ENCODE data around the gene CLEC4F.

GRCh38 chr2:70832386-70832785, 12.0 kb upstream of the CLEC4F start:
- TF ChIP-seq CTCF (conservative IDR thresholded peaks at IDR 0.05; ENCODE audit: low read depth, low read length) (no peak), EZH2 (IDR thresholded peaks at IDR 0.05; ENCODE audit: low read length, unreplicated experiment) (no peak), EZH2phosphoT487 (IDR thresholded peaks at IDR 0.05; ENCODE audit: borderline replicate concordance, low read length) (no peak)
